GM23338 (cell line): ENCODE measurements around the gene EPHB1. TPM values are rescaled to one million over a fixed set of nuclear protein-coding genes. Genes with fewer than 3 reads are reported as not detected.

ENCODE experiments used
- ATAC-seq: fragments of 200-7000 bp; cut with Tn5 transposase; 3 replicates; pipeline ENCODE4 v1.9.1; 2020
- DNase-seq: peaks from one replicate; pipeline ENCODE4 v3.0.0-alpha.2; 2015; ENCODE audit warnings: low spot score
- H2AFZ ChIP-seq: fragments of 200-600 bp; sonication (generic); 2 replicates; pipeline ENCODE4 v1.8.0; 2016; ENCODE audit warnings: antibody characterized with exemption, mild to moderate bottlenecking, moderate library complexity
- H3F3A ChIP-seq: fragments of 200-600 bp; sonication (generic); replicated peaks from 2 replicates; pipeline ENCODE4 v1.8.0; 2017; ENCODE audit warnings: antibody characterized with exemption, mixed run types, low read depth
- H3K27ac ChIP-seq: fragments of 200-600 bp; sonication (generic); 2 replicates; pipeline ENCODE4 v1.6.1; 2016; ENCODE audit warnings: low read depth
- H3K27me3 ChIP-seq: fragments of 200-600 bp; sonication (generic); 2 replicates; pipeline ENCODE4 v1.8.0; 2016; ENCODE audit warnings: mild to moderate bottlenecking, mixed run types, moderate library complexity; ENCODE audit not compliant: insufficient read depth
- H3K36me3 ChIP-seq: fragments of 200-600 bp; sonication (generic); 2 replicates; pipeline ENCODE4 v1.8.0; 2016; ENCODE audit warnings: mild to moderate bottlenecking; ENCODE audit not compliant: insufficient read depth
- H3K4me1 ChIP-seq: fragments of 200-600 bp; sonication (generic); 2 replicates; pipeline ENCODE4 v1.8.0; 2016; ENCODE audit warnings: mild to moderate bottlenecking, moderate library complexity; ENCODE audit not compliant: insufficient read depth
- H3K4me2 ChIP-seq: fragments of 200-600 bp; sonication (generic); 2 replicates; pipeline ENCODE4 v1.7.1; 2017; ENCODE audit warnings: mixed run types
- H3K4me3 ChIP-seq: fragments of 200-600 bp; sonication (generic); 2 replicates; pipeline ENCODE4 v1.6.1; 2016; ENCODE audit warnings: mixed run types
- H3K79me2 ChIP-seq: fragments of 200-600 bp; sonication (generic); replicated peaks from 2 replicates; pipeline ENCODE4 v1.8.0; 2017; ENCODE audit warnings: mild to moderate bottlenecking; ENCODE audit not compliant: insufficient read depth
- H3K9me2 ChIP-seq: fragments of 200-600 bp; sonication (generic); 2 replicates; pipeline ENCODE4 v1.8.0; 2017; ENCODE audit not compliant: insufficient read depth
- H4K20me1 ChIP-seq: fragments of 200-600 bp; sonication (generic); replicated peaks from 2 replicates; pipeline ENCODE4 v1.8.0; 2017; ENCODE audit warnings: mild to moderate bottlenecking; ENCODE audit not compliant: insufficient read depth
- H3K27ac Mint-ChIP-seq: 2 replicates; pipeline ENCODE4 v1.8.0; 2020; ENCODE audit warnings: inconsistent platforms, mild to moderate bottlenecking, moderate library complexity, mixed read lengths
- H3K27me3 Mint-ChIP-seq: 3 replicates; pipeline ENCODE4 v1.8.0; 2022; ENCODE audit warnings: low read depth, mild to moderate bottlenecking, moderate library complexity, mixed read lengths, inconsistent platforms; ENCODE audit not compliant: insufficient read depth, poor library complexity
- H3K36me3 Mint-ChIP-seq: 3 replicates; pipeline ENCODE4 v1.8.0; 2021; ENCODE audit warnings: low read depth, mild to moderate bottlenecking, inconsistent platforms, moderate library complexity, mixed read lengths
- H3K4me1 Mint-ChIP-seq: 3 replicates; pipeline ENCODE4 v1.8.0; 2020; ENCODE audit warnings: mild to moderate bottlenecking, inconsistent platforms, mixed read lengths
- H3K4me3 Mint-ChIP-seq: 3 replicates; pipeline ENCODE4 v1.8.0; 2021; ENCODE audit warnings: moderate library complexity, mild to moderate bottlenecking, inconsistent platforms, mixed read lengths
- H3K9me3 Mint-ChIP-seq: 3 replicates; pipeline ENCODE4 v1.8.0; 2020; ENCODE audit warnings: moderate library complexity, mild to moderate bottlenecking, inconsistent platforms, mixed read lengths
- CREB1 ChIP-seq: fragments of 250-450 bp; sonication (Bioruptor Pico); IDR thresholded peaks from 2 replicates; pipeline ENCODE4 v1.5.0; 2020; ENCODE audit warnings: low read depth, mild to moderate bottlenecking, moderate library complexity
- EZH2 ChIP-seq: fragments of 200-600 bp; sonication (generic); IDR thresholded peaks from one replicate; pipeline ENCODE4 v1.8.0; 2017; ENCODE audit warnings: antibody characterized with exemption, mild to moderate bottlenecking, low read depth; ENCODE audit not compliant: unreplicated experiment
- EZH2phosphoT487 ChIP-seq: fragments of 200-600 bp; sonication (generic); IDR thresholded peaks from one replicate; pipeline ENCODE4 v1.8.1; 2018; ENCODE audit warnings: antibody characterized with exemption; ENCODE audit not compliant: unreplicated experiment
- JUNB ChIP-seq: IDR thresholded peaks from one replicate; pipeline ENCODE4 v1.6.1; 2016; ENCODE audit warnings: antibody characterized with exemption; ENCODE audit not compliant: unreplicated experiment
- NANOG ChIP-seq: IDR thresholded peaks from 2 replicates; pipeline ENCODE4 v1.6.1; 2016; ENCODE audit warnings: antibody characterized with exemption, borderline replicate concordance
- POLR2AphosphoS5 ChIP-seq: IDR thresholded peaks from 2 replicates; pipeline ENCODE4 v1.6.1; 2016; ENCODE audit warnings: antibody characterized with exemption, low read depth
- STAT1 ChIP-seq: IDR thresholded peaks from one replicate; pipeline ENCODE4 v1.6.1; 2016; ENCODE audit warnings: antibody characterized with exemption; ENCODE audit not compliant: unreplicated experiment
- ZNF114 ChIP-seq: fragments of 250-450 bp; sonication (Bioruptor Pico); IDR thresholded peaks from 2 replicates; pipeline ENCODE4 v1.5.0; 2020; ENCODE audit warnings: mild to moderate bottlenecking, moderate library complexity
- ZNF331 ChIP-seq: fragments of 250-450 bp; sonication (Bioruptor Pico); IDR thresholded peaks from 2 replicates; pipeline ENCODE4 v1.5.0; 2020; ENCODE audit warnings: low read depth, mild to moderate bottlenecking, moderate library complexity
- polyA plus RNA-seq: library from polyadenylated mRNA; unstranded; fragments of >200 nt; fragmentation: Nextera tagmentation; extraction: Ambion mirVana; gene quantifications from 2 replicates; pipeline ENCODE4 v1.2.1, GENCODE V29; 2016
- total RNA-seq: library from RNA; depleted of rRNA; stranded (reverse); fragments of >200 nt; shearing (Covaris generic); gene quantifications from 2 replicates; pipeline ENCODE4 v1.2.3, GENCODE V29; 2014
- TF ChIP-seq, protein P1 (sequence below): fragments of 250-450 bp; sonication (Bioruptor Pico); IDR thresholded peaks from 2 replicates; pipeline ENCODE4 v1.5.0; 2020; ENCODE audit warnings: mild to moderate bottlenecking, moderate library complexity
- TF ChIP-seq, protein P2 (sequence below), 2 experiments: fragments of 200-600 bp in 1 of 2; sonication (generic) in 1 of 2; conservative IDR thresholded peaks; 2 replicates each; pipeline versions ENCODE4 v1.5.1 to v1.6.1; 2016 to 2017; ENCODE audit warnings: antibody characterized with exemption in 2 of 2, low read depth in 2 of 2, mild to moderate bottlenecking in 2 of 2, moderate library complexity in 1 of 2
- TF ChIP-seq, protein P3 (sequence below): IDR thresholded peaks from one replicate; pipeline ENCODE4 v1.6.1; 2018; ENCODE audit warnings: antibody characterized with exemption; ENCODE audit not compliant: unreplicated experiment
- TF ChIP-seq, protein P4 (sequence below): IDR thresholded peaks from 2 replicates; pipeline ENCODE4 v1.6.1; 2016; ENCODE audit warnings: antibody characterized with exemption

The EPHB1 gene
- total and polyA plus RNA-seq, 2 experiments from 2014 or later = 2.7 to 5.2 TPM

DNA sequence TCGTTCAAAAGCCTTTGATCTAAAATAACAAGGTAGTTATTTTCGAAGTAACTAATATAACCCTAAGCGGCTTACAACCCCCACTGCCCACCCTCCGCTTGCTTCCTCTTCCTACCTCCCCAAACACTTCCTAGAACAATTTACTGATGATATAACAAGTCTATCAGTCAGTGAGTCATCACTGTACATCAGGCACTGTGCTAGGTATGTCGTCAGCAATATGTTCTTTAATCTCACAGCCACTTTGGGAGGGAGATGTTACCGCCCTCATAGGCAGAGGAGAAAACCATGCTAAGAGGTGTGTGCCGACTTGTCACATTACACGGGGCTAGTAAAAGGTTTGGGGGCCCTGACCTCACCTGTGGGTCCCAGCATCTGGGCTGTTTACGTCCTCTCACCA is 381.8 kb downstream of the EPHB1 start:
- Histone ChIP-seq H3K4me2 (no peak overlapping the region), H3K9me2 (peaks cover 9% of the 10 kb centered on the region), H3K4me3 (no peak overlapping the region), H4K20me1 (no peaks in the 10 kb centered on the region), H3K4me1 (peaks cover 7% of the 10 kb centered on the region), H3F3A (no peaks in the 10 kb centered on the region), H3K27me3 (no peaks in the 10 kb centered on the region), H3K79me2 (no peaks in the 10 kb centered on the region), H2AFZ (no peak overlapping the region), H3K36me3 (no peaks in the 10 kb centered on the region), H3K27ac (no peak overlapping the region)
- H3K36me3 Mint-ChIP-seq = peaks cover 4% of the 10 kb centered on the region; the same call in 2 of the 3 replicates
- ATAC-seq (no peak), DNase-seq (no peak)
- TF ChIP-seq JUNB (no peak), NANOG (no peak), EZH2phosphoT487 (no peak), EZH2 (no peak), CREB1 (no peak), POLR2AphosphoS5 (no peak), ZNF331 (no peak), ZNF114 (CRISPR knock-in tag) (no peak), STAT1 (no peak)
- TF ChIP-seq, protein P1, sequence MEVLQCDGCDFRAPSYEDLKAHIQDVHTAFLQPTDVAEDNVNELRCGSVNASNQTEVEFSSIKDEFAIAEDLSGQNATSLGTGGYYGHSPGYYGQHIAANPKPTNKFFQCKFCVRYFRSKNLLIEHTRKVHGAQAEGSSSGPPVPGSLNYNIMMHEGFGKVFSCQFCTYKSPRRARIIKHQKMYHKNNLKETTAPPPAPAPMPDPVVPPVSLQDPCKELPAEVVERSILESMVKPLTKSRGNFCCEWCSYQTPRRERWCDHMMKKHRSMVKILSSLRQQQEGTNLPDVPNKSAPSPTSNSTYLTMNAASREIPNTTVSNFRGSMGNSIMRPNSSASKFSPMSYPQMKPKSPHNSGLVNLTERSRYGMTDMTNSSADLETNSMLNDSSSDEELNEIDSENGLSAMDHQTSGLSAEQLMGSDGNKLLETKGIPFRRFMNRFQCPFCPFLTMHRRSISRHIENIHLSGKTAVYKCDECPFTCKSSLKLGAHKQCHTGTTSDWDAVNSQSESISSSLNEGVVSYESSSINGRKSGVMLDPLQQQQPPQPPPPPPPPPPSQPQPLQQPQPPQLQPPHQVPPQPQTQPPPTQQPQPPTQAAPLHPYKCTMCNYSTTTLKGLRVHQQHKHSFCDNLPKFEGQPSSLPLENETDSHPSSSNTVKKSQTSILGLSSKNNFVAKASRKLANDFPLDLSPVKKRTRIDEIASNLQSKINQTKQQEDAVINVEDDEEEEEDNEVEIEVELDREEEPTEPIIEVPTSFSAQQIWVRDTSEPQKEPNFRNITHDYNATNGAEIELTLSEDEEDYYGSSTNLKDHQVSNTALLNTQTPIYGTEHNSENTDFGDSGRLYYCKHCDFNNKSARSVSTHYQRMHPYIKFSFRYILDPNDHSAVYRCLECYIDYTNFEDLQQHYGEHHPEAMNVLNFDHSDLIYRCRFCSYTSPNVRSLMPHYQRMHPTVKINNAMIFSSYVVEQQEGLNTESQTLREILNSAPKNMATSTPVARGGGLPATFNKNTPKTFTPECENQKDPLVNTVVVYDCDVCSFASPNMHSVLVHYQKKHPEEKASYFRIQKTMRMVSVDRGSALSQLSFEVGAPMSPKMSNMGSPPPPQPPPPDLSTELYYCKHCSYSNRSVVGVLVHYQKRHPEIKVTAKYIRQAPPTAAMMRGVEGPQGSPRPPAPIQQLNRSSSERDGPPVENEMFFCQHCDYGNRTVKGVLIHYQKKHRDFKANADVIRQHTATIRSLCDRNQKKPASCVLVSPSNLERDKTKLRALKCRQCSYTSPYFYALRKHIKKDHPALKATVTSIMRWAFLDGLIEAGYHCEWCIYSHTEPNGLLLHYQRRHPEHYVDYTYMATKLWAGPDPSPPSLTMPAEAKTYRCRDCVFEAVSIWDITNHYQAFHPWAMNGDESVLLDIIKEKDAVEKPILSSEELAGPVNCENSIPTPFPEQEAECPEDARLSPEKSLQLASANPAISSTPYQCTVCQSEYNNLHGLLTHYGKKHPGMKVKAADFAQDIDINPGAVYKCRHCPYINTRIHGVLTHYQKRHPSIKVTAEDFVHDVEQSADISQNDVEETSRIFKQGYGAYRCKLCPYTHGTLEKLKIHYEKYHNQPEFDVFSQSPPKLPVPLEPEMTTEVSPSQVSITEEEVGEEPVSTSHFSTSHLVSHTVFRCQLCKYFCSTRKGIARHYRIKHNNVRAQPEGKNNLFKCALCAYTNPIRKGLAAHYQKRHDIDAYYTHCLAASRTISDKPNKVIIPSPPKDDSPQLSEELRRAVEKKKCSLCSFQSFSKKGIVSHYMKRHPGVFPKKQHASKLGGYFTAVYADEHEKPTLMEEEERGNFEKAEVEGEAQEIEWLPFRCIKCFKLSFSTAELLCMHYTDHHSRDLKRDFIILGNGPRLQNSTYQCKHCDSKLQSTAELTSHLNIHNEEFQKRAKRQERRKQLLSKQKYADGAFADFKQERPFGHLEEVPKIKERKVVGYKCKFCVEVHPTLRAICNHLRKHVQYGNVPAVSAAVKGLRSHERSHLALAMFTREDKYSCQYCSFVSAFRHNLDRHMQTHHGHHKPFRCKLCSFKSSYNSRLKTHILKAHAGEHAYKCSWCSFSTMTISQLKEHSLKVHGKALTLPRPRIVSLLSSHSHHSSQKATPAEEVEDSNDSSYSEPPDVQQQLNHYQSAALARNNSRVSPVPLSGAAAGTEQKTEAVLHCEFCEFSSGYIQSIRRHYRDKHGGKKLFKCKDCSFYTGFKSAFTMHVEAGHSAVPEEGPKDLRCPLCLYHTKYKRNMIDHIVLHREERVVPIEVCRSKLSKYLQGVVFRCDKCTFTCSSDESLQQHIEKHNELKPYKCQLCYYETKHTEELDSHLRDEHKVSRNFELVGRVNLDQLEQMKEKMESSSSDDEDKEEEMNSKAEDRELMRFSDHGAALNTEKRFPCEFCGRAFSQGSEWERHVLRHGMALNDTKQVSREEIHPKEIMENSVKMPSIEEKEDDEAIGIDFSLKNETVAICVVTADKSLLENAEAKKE (CRISPR knock-in tag) = no peak
- TF ChIP-seq, protein P2, sequence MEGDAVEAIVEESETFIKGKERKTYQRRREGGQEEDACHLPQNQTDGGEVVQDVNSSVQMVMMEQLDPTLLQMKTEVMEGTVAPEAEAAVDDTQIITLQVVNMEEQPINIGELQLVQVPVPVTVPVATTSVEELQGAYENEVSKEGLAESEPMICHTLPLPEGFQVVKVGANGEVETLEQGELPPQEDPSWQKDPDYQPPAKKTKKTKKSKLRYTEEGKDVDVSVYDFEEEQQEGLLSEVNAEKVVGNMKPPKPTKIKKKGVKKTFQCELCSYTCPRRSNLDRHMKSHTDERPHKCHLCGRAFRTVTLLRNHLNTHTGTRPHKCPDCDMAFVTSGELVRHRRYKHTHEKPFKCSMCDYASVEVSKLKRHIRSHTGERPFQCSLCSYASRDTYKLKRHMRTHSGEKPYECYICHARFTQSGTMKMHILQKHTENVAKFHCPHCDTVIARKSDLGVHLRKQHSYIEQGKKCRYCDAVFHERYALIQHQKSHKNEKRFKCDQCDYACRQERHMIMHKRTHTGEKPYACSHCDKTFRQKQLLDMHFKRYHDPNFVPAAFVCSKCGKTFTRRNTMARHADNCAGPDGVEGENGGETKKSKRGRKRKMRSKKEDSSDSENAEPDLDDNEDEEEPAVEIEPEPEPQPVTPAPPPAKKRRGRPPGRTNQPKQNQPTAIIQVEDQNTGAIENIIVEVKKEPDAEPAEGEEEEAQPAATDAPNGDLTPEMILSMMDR (conservative IDR thresholded peaks at IDR 0.05; ENCODE audit: low read depth in 2 of 2) = no peak
- TF ChIP-seq, protein P3, sequence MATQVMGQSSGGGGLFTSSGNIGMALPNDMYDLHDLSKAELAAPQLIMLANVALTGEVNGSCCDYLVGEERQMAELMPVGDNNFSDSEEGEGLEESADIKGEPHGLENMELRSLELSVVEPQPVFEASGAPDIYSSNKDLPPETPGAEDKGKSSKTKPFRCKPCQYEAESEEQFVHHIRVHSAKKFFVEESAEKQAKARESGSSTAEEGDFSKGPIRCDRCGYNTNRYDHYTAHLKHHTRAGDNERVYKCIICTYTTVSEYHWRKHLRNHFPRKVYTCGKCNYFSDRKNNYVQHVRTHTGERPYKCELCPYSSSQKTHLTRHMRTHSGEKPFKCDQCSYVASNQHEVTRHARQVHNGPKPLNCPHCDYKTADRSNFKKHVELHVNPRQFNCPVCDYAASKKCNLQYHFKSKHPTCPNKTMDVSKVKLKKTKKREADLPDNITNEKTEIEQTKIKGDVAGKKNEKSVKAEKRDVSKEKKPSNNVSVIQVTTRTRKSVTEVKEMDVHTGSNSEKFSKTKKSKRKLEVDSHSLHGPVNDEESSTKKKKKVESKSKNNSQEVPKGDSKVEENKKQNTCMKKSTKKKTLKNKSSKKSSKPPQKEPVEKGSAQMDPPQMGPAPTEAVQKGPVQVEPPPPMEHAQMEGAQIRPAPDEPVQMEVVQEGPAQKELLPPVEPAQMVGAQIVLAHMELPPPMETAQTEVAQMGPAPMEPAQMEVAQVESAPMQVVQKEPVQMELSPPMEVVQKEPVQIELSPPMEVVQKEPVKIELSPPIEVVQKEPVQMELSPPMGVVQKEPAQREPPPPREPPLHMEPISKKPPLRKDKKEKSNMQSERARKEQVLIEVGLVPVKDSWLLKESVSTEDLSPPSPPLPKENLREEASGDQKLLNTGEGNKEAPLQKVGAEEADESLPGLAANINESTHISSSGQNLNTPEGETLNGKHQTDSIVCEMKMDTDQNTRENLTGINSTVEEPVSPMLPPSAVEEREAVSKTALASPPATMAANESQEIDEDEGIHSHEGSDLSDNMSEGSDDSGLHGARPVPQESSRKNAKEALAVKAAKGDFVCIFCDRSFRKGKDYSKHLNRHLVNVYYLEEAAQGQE = no peak
- TF ChIP-seq, protein P4, sequence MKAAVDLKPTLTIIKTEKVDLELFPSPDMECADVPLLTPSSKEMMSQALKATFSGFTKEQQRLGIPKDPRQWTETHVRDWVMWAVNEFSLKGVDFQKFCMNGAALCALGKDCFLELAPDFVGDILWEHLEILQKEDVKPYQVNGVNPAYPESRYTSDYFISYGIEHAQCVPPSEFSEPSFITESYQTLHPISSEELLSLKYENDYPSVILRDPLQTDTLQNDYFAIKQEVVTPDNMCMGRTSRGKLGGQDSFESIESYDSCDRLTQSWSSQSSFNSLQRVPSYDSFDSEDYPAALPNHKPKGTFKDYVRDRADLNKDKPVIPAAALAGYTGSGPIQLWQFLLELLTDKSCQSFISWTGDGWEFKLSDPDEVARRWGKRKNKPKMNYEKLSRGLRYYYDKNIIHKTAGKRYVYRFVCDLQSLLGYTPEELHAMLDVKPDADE = no peak
- no peak overlapping the region for H3K27ac Mint-ChIP-seq
- H3K4me1 Mint-ChIP-seq = peaks cover 5% of the 10 kb centered on the region
- H3K27me3 Mint-ChIP-seq = peaks cover 2% of the 10 kb centered on the region
- no peak overlapping the region for H3K4me3 Mint-ChIP-seq
- no peaks in the 10 kb centered on the region; the same call in 2 of the 3 replicates for H3K9me3 Mint-ChIP-seq
